Activated effector memory CD4-positive, alpha-beta T cell treated with Interleukin-2 at 50 U/mL for 16 hours (primary cell): Measurements from ENCODE around the gene AURKAIP1.
A peak's percentile ranks its signal among the peaks of the same experiment; 100 is the strongest.

ENCODE experiments used
- DNase-seq: peaks from one replicate; pipeline ENCODE4 v3.0.0-alpha.2; 2020

AURKAIP1 gene

DNA sequence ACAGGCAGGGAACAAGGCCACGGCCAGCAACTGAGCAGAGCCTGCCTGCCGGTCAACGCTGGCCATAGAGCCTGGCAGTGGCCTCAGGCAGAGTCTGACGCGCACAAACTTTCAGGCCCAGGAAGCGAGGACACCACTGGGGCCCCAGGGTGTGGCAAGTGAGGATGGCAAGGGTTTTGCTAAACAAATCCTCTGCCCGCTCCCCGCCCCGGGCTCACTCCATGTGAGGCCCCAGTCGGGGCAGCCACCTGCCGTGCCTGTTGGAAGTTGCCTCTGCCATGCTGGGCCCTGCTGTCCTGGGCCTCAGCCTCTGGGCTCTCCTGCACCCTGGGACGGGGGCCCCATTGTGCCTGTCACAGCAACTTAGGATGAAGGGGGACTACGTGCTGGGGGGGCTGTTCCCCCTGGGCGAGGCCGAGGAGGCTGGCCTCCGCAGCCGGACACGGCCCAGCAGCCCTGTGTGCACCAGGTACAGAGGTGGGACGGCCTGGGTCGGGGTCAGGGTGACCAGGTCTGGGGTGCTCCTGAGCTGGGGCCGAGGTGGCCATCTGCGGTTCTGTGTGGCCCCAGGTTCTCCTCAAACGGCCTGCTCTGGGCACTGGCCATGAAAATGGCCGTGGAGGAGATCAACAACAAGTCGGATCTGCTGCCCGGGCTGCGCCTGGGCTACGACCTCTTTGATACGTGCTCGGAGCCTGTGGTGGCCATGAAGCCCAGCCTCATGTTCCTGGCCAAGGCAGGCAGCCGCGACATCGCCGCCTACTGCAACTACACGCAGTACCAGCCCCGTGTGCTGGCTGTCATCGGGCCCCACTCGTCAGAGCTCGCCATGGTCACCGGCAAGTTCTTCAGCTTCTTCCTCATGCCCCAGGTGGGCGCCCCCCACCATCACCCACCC is 43.7 kb downstream of the AURKAIP1 start, which contains the start of gene TAS1R3:
Gene TAS1R3 (plus strand): TSS at position 213 of the 898 bp plus-strand sequence. CDS start 66 bp downstream, at position 279.
- no peak for DNase-seq

DNA sequence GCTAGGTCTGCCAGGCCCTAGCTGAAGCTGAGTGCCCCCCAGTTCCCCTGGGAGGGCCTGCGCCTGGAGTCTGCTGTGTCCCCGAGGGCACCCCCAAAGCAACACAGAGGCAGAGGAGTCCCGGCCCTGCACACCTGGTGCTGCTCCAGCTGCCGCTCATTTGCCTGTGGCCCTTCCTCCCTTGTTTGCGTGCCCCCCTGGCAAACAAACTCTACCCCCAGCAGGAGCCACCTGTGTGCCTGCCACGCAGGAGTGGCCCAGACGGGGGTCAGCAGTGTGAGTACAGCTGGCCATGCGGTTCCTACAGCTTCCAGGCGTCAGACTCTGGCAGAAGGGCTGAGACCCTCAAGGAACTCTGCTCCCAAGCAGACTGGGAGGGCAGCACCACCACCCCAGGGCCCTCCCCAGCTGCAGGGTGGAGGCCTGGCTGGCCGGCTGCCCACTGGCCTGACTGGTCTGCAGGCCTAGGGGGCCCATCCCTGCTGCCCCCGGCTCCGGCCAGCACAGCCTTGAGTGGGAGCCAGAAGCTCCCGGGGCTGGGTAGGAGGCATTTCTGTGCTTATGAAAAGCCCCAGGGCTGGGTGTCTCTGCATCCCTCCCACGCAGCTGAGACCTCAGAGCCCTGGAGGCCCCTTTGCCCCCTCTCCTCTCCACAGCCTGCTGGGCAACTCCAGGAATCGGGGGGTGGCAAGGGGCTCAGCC is 44.5 kb downstream of the AURKAIP1 start:
- no peak for DNase-seq

DNA sequence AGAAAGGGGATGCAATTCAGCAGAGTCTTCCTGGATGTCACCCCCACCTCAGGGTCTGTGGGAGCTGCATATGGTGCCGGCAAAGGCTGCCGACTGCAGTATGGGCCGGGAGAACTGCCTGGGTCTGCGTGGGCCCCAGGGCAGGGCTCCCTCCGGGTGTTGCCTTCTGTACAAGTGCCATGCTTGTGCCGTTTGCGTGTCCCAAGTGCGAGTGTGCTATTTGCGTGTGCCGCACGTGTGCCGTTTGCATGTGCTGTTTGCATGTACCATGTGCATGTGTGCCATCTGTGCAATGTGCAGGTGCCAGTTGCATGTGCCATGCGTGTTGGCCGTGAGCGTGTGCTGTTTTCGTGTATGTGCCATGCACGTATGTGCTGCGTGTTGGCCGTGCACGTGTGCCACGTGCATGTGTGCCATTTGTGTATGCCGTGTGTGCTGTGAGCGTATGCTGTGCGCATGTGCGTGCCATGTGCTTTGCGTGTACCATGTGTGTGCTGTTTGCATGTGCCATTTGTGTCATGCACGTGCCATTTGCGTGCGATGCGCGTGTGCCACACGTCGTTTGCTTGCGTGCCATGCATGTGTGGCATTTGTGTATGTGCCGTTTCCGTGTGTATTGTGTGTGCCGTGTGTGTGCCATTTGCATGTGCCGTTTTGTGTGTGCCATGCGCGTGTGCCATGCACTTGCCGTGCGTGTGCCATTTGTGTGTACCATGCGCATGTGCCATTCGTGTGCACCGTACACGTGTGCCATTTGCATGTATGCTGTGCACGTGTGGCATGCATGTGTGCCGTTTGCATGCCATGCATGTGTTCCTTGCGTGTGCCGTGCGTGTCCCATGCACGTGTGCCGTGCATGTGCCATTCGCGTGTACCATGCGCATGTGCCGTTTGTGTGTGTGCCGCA is 45.5 kb downstream of the AURKAIP1 start:
- no peak for DNase-seq

DNA sequence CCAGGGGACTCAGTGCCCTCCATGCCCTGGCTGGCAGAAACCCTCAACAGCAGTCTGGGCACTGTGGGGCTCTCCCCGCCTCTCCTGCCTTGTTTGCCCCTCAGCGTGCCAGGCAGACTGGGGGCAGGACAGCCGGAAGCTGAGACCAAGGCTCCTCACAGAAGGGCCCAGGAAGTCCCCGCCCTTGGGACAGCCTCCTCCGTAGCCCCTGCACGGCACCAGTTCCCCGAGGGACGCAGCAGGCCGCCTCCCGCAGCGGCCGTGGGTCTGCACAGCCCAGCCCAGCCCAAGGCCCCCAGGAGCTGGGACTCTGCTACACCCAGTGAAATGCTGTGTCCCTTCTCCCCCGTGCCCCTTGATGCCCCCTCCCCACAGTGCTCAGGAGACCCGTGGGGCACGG is 46.8 kb downstream of the AURKAIP1 start:
- no peak for DNase-seq

DNA sequence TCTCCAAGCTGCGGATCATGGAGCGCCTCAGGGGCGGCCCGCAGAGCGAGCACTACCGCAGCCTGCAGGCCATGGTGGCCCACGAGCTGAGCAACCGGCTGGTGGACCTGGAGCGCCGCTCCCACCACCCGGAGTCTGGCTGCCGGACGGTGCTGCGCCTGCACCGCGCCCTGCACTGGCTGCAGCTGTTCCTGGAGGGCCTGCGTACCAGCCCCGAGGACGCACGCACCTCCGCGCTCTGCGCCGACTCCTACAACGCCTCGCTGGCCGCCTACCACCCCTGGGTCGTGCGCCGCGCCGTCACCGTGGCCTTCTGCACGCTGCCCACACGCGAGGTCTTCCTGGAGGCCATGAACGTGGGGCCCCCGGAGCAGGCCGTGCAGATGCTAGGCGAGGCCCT is 47.7 kb downstream of the AURKAIP1 start:
- no peak for DNase-seq

DNA sequence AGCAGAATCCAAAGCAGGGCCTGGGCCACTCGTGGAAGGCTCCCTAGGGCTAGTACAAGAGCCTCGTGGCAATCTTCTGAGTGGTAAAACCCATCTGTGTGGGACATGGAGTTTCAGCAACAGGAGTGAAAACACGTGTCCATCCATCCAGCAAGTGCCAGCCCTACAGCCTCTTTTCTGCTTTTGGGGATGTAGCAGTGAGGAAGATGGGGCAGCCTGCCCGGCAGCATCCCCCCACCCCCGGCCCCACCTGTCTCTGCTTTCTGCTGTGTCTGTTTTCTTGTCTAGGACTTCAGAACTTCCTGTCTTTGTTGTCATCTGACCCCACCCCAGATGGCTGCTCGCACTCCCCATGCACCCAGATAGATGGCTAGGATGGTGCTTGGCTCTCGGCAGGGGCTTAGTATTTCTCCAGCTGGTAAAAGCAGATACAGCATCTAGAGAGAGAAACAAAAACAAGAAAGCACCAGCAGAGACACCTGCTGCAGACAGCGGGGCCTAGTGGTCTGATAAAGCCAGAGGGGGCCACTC is 48.9 kb downstream of the AURKAIP1 start:
- DNase-seq, result no peak

DNA sequence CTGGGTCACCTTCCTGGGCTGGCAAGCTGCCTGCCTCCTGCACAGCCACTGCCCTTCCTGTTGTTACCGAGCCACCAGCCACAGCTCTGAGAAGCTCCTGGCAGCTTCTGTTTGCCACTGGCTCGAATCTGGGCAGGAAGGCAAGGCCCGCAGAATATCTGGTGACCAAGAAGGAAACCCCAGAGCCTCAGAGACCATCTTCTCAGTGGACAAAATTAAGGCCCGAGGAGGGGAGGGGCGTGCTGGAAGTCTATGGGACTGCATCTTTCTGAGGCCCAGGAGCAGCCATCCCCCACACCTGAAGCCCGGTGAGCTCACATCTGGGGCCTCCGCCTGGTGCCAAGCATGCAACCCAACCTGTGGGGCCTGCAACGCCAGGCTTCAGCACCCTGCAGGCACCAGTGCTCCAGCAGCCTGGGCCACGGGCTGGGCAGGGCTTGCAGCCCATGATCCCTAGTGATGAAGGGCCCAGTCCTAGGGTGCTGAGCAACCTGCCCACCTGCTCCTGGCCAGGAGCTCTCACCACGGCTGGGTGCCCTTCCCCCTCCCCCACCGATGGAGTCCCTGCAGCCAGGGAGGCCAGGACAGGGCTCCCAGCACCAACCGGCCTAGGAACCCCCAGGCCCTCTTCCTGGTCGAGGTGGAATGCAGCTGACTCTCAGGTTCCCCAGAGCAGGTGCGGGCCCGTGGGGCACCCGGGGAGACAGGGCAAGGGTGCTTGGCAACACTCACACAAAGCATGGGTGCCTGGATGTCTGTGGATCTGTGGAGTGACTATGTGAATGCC is 49.5 kb downstream of the AURKAIP1 start:
- no peak for DNase-seq

DNA sequence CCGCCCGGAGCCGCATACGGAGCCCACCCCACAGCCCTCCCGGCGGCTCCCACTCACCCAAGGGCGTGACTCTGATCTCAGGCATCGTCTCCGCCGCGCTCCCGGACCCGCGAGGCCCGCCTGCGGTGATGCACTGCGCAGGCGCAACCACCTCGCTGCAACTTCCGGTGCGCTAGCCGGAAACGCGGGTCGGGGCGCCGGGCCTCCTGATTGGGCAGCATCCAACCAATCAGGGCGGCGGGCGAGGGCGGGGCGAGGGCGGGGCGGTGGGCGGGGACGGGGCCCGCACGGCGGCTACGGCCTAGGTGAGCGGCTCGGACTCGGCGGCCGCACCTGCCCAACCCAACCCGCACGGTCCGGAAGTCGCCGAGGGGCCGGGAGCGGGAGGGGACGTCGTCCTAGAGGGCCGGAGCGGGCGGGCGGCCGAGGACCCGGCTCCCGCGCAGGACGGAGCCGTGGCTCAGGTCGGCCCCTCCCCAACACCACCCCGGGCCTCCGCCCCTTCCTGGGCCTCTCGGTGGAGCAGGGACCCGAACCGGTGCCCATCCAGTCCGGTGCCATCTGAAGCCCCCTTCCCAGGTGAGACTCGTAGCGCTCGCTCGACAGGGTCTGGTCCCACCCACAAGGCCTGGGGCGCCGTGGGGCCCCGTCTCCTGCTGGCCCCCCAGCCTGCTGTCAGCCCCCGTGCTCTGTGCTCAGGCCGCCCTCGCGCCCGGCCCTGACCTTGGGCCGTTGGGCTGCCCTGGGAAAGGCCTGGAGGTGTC is 50.3 kb downstream of the AURKAIP1 start, which contains the start of the genes CPTP and INTS11:
Gene CPTP (plus strand): TSS at position 279 of the 764 bp plus-strand sequence. CDS start 2,109 bp downstream, outside the sequence.
Gene INTS11 (minus strand): TSS at position 137 of the 764 bp plus-strand sequence. CDS start 52 bp downstream, at position 85.
- peak; percentile 92 for DNase-seq

DNA sequence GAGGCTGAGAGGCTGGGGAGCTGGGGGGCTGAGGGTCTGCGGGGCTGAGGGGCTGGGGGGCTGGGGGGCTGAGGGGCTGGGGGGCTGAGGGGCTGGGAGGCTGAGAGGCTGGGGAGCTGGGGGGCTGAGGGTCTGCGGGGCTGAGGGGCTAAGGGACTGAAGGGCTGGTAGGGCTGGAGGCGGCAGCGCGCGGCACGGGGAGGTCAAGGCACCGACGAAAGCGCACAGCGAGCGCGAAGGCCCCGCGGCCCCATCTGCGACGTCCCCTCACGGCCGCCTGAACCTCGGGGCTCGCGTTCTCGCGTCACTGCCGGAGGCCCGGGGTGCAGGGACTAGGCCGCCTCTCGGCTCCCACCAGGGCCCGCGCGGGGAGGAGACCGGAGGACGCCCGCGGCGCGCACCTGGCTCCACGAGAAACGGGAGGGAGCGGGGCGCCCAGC is 50.9 kb downstream of the AURKAIP1 start:
- no peak for DNase-seq
